Posterior vena cava (tissue), 2 donors: ENCODE data around the gene STX12. TPM values are rescaled to one million over a fixed set of nuclear protein-coding genes. Genes with fewer than 3 reads are reported as not detected.
"Not testable (repeated sequence)": the region's sequence is repeated elsewhere in the genome, so short reads cannot be mapped to it uniquely, and the experiment has no call there.

Experiments used
- DNase-seq: peaks from one replicate; pipeline ENCODE4 v3.0.0-alpha.2; 2020; ENCODE audit warnings: low spot score
- intact Hi-C, 2 donors: fragments of 100-400 bp; cut with DNase I; formaldehyde crosslinking; loops; one replicate each; pipeline versions ENCODE4 v1.14.1 to v1.14.2; 2022 to 2023
- total RNA-seq, 2 donors: library from RNA; stranded (reverse); fragmentation: NEBNext Ultra II Directional; extraction: Animal tissue kit (Norgen Biotek cat#: 25700); gene quantifications; one replicate each; pipeline ENCODE4 v1.2.1, GENCODE V29; 2021
- donor health status: DM: yes; HTN: yes; CAD: no.
- donor health status: DM: yes; HTN: yes; CAD: no.

The STX12 gene
- total RNA-seq, 2 donors from 2014 or later: 59.2 to 62.9 TPM

DNA sequence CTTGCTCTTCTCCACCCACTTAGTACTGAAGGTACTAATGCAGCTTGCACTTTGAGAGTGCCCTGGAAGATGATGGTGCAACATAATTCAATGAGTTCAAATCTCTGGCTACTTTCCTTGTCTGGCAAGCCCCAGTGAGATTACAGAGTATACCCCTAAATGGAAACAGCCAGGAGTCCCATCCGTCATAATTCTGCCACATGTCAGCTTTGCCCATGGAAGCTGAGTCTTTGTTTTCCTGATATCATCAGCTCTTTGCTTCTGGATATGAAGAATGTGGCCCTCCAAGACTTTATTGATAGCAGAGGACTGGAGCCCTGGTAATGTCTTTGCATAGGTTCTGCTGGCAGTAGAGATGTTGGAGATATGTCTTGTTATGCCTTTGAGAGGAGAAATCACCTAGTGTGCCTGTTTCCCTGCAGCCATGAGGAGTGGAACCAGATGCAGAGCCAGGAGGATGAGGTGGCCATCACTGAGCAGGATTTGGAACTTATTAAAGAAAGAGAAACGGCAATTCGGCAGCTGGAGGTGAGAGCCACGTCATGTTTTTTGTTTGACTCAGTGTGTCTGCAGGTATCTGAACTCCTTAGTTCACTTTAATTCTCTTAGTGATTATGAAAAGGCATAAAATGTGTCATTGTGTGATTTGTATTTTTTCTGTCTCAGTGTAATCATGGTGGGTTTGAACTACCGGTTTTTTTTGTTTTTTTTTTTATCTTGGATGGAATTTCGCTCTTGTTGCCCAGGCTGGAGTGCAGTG is 38.9 kb downstream of the STX12 start:
- intact Hi-C loops: no loop called here
- no peak for DNase-seq

DNA sequence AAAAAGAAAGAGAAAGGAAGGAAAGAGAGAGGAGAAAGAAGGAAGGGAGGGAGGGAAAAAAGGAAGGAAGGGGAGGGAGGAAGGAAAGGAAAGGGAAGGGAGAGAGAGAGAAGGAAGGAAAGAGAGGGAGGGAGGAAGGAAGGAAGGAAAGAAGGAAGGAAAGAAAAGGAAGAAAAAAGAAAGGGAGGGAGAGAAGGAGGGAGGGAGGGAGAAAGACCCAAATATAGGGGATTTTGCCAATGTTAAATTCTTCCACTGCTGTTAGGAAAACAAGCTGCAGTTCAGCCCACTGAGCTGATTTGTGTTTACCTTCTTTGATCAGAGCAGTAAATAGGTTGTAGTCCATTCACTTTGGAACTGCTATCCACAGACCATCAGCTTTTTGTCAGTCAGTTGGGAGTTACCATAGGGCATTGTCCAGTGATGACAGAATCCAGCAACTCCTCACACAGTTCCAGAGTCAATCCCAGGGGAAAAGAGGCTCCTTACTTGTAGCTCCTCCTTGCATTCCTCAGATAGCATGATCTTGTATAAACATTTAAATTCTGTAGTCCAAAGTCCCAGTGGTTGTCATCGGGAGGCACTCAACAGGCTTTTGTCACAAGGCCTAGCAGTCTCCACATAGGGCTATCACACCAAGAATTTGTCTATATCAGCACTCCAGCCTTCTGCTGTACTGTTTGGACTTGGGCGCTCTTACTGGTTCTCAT is 44.1 kb downstream of the STX12 start:
- intact Hi-C loops: no loop called here
- no peak for DNase-seq

DNA sequence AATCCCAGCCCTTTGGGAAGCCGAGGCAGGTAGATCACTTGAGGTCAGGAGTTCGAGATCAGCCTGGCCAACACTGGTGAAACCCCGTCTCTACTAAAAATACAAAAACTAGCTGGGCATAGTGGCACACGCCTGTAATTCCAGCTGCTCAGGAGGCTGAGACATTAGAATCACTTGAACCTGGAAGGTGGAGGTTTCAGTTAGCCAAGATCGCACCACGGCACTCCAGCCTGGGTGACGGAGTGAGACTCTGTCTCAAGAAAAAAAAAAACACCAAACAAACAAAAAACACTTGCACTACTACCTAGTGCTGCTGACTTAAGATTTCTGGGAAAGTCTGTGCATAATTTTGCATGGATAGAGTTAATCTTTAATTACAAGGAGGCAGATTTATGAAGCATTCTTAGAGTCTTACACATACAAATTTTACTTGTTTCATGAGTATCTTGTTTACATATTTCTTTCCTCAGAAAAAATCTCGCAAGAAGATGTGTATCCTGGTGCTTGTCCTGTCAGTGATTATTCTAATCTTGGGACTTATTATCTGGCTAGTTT is 48.8 kb downstream of the STX12 start:
- intact Hi-C loops: no loop called here
- no peak for DNase-seq

DNA sequence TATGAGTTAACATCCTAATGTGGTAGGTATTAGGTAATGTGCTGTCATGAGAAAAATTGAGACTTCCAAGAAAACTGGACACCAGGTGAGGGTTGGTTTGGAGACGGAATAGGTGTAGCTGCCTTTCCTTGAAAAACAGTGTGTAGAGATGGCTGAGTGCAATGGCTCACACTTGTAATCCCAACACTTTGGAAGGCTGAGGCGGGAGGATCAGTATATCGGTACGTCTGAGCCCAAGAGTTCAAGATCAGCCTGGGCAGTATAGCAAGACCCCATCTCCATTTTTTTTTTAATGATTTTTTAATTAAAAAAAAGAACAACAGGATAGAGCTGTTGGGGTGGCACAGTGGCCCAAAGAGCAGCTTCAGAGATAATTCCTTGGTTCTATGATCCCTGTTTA is 50.8 kb downstream of the STX12 start:
- intact Hi-C loops: no loop called here
- no peak for DNase-seq

DNA sequence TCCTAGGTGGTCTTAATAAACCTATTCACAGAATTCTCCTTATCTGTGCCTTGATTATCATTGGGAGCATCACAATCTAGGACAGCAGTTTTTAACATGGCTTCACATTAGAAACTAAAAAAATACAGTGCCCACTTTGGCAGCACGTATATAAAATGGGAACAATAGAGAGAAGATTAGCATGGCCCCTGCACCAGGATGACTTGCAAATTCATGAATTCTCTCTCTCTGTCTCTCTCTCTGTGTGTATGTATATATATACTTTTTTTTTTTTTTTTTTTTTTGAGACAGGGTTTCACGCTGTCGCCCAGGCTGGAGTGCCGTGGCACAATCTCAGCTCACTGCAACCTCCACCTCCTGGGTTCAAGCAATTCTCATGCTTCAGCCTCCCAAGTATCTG is 51.4 kb downstream of the STX12 start:
- intact Hi-C loops: no loop called here
- no peak for DNase-seq

DNA sequence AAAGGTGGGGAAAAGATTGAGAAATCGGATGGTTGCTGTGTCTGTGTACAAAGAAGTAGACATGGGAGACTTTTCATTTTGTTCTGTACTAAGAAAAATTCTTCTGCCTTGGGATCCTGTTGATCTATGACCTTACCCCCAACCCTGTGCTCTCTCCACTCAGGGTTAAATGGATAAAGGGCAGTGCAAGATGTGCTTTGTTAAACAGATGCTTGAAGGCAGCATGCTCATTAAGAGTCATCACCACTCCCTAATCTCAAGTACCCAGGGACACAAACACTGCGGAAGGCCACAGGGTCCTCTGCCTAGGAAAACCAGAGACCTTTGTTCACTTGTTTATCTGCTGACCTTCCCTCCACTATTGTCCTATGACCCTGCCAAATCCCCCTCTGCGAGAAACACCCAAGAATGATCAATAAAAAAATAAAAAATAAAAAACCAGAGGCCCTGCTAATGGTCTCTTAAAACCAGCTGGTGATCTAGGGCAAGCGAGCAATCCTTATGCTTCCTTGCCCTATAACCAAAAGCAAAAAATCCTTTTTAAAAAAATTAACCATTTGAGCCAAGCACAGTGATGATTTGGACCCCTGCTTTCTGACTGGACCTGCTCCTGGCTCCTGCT is 56.4 kb downstream of the STX12 start:
- intact Hi-C loops, DNase-seq: not testable (repeated sequence)

DNA sequence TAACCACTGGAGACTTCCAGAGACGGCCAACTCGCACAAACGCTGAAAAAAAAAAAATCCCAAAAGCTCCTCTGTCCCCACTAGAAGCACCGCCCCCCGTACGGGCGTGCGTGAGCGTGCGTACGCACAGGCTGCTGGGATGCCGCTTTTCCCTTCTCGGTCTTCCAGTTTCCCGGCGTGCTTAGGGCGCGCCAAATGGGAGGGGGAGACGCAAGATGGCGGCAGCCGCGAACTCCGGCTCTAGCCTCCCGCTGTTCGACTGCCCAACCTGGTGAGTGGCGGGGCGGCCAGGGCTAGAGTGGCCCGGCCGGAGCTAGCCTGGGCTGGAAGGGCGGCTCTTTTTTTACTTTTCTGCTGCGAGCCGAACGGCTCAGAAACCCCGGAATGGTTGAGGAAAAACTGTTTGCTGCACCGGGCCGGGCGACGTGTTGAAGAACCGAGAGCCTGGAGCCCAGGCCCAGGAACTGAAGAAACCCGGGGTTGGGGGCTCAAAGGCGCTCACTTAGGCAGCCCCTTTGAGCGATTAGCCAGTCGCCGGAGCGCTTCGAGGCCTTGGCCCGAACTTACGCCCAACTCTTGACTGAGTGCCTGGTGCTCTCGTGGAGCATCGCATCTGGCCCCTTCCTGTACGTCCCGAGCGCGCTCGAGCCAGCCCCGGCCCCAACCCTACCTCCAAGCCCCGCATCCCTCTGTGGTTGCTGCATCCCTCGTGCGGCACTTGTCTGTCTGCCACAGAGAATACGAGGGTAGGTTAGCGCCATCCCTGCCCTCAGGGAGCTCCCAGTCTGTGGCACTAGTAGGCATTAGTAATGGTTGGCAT is 57.8 kb downstream of the STX12 start, which contains the start of gene PPP1R8:
PPP1R8 (plus strand) TSS at position 162 of the 820 bp plus-strand sequence; CDS start at position 216, 54 bp downstream.
- peak; percentile 98 for DNase-seq
- intact Hi-C loops: no loop called here

DNA sequence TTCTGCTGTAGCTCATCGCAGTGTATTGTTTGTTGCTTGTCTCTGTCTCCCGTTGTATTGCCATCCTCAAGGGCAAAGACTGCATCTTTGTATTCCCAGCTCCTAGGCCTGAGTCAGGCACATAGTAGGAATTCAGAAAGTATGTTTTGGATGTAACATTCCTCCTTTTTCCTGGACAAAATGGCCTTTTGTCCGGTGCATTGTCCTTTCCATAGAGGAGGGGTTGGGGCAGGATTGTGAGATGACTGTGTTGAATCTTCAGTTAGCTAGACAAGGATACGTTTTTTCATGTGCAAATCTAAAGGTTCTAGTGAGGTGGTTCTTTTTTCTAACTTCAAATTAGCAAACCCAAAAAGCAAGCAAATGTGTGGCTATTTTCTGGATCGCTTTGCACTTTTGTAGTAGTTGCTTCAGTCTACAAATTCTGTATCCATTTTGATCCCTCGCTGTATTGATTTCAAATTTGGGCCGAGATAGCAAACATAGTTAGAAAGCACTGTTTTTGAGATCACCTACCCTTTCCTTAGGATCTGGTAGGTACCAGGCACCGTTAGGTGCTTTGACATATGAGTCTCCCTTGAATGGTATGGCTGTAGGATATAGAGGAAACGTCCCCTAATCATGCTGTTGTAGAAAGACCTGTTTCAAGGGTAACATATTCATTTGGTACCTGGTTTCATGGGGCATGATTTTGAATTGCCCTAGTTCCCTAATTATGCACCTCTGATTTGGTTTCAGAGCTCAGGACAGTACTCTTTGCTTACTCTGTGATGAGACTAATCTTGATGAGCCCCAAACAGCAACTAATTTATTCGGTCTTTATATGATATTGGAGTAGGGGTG is 58.8 kb downstream of the STX12 start:
- intact Hi-C loops: no loop called here
- no peak for DNase-seq

DNA sequence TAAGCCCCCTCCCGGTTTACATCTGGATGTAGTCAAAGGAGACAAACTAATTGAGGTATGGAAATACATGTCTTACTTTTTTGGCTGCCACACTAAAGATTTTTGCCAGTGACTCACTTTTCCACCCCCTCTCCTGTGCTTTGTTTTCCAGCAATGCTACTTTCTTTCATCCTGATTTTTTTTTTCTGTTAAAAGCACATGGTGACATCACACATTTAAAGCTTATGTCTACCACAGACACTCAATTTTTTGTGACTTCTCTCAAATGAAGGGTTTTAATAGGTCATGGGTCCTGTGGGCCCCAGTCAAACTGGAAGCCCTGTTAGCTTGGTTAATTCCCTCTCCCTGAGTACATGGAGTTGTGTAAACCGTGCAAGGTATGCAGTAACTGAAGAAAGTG is 59.7 kb downstream of the STX12 start:
- no peak for DNase-seq
- intact Hi-C loops: no loop called here

DNA sequence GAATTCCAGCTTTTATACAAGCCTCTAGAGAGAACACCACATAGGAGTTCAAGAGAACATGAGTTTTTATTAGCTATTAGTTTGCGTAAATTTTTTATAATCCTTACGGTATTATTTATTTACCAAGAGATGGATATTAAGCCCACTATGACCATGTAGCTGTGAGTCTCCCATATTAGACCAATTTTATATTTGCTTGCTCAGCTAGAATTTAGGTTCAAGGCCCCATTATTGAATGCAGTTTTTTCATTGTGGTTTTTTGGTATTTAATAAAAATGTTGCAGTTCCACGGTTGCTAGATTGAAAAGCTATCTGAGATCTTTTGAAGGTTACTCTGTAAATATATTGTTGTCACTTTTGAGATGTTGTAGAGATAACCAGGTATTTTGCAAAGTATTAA is 60.5 kb downstream of the STX12 start:
- intact Hi-C loops: no loop called here
- no peak for DNase-seq

DNA sequence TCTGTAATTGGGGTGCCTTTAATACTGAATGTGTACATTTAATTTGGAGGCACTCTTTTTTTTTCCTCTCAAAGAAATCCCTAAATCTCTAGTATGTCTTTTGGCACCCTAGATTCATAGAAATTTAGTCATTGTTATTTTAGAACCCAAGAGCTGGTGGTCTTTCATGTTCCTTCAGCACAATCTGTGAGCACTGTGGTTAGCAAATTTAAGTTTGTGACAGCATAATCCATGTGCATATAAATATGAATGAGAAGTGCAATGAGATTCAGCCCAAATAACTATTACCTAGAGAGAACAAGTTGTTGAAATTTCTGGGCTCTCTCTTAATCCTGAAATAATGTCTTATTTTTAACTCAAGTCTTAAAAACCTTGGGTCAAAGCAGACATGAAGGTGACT is 62.0 kb downstream of the STX12 start:
- DNase-seq: no peak
- intact Hi-C loops: no loop called here

DNA sequence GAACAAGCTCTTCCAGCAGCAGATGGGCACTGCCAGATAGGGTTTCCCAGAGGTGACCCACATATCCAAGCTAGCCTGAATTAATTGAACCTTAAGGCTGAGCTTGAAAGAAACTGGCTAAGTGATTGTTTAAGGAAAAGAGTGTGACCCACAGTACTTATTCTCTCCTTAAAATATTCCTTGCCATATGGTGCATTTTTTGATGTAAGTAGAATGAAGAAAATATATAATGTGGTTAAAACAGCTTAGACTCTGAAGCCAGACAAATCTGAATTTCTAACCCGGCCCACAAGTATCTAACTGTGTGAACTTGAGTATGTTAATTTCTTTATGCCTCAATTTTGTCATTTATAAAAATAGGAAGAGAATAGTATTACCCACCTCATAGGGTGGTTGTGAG is 62.5 kb downstream of the STX12 start:
- DNase-seq: no peak
- intact Hi-C loops: no loop called here

DNA sequence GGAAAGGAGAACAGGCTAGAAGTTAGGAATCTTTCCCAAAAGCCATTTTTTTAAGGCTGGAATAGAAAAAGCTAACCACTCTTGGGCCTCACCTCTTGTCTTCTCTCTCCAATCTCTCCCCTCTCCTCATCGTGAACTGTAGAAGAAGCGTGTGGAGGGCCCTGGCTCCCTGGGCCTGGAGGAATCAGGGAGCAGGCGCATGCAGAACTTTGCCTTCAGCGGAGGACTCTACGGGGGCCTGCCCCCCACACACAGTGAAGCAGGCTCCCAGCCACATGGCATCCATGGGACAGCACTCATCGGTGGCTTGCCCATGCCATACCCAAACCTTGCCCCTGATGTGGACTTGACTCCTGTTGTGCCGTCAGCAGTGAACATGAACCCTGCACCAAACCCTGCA is 76.9 kb downstream of the STX12 start:
- DNase-seq: no peak
- intact Hi-C loops: no loop called here

DNA sequence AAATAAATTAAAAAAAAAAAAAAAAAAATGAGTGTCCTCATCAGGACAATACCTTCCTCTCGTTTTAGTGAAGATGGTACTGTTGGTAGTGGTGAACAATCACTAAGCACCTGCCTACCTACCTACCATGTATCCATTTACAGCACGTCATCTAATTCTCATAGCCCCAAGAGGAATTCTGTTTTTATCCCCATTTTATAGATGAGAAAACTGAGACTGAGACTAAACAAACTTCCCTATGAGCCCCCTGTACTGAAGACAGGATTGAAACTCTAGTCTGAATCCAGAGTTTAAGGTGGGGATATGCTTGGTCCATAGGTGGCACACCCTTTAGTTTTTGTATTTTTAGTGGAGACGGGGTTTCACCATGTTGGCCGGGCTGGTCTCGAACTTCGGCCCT is 82.1 kb downstream of the STX12 start:
- no peak for DNase-seq
- intact Hi-C loops: no loop called here

DNA sequence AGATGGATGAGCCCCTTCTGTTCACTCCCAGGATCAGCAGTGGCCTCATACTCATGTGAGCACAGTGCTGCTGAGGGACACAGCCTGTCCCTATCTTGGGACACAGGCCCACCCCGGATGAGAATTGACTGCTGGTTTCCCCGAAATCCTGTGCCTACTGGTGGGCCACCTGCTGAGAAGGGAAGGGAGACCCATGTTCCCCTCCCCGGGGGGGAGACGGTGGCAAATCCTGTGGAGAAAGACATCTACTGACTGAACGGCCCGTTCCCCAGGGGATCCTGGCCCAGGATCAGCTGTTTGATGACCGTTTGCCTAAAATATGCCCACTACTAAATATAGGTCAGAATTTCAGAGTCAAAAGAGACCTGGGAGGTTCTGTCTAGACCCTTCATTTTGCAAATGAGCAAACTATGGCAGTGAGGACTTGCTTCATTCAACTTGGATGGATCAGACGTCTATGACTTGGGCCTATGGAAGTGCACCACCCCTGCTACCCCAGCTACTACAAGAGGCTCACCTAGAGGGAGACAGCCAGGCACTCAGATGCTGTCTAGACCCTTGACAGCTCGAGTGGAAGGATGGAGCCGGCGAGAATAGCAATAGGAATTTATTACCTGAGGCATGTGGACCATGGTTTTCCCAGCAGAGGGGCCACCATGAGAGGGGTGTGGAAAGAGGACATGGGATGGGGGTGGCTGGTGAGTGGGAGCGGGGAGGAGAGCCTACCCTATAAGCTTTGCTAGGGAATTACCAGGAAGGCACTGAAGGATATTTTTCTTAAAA is 83.7 kb downstream of the STX12 start:
- DNase-seq: no peak
- intact Hi-C loops: no loop called here

DNA sequence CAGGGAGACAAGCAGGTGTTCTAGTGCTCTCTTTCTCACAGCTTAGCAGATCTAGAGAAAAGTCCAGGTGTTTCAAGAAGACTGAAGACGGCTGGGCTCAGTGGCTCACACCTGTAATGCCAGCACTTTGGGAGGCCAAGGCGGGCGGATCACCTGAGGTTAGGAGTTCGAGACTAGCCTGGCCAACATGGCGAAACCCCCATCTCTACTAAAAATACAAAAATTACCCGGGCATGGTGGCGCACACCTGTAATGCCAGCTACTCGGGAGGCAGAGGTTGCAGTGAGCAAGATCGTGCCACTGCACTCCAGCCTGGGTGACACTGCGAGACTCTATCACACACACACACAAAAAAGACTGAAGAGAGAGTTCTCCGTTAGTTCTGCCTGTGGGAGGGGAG is 84.5 kb downstream of the STX12 start:
- DNase-seq, intact Hi-C loops: not testable (repeated sequence)

DNA sequence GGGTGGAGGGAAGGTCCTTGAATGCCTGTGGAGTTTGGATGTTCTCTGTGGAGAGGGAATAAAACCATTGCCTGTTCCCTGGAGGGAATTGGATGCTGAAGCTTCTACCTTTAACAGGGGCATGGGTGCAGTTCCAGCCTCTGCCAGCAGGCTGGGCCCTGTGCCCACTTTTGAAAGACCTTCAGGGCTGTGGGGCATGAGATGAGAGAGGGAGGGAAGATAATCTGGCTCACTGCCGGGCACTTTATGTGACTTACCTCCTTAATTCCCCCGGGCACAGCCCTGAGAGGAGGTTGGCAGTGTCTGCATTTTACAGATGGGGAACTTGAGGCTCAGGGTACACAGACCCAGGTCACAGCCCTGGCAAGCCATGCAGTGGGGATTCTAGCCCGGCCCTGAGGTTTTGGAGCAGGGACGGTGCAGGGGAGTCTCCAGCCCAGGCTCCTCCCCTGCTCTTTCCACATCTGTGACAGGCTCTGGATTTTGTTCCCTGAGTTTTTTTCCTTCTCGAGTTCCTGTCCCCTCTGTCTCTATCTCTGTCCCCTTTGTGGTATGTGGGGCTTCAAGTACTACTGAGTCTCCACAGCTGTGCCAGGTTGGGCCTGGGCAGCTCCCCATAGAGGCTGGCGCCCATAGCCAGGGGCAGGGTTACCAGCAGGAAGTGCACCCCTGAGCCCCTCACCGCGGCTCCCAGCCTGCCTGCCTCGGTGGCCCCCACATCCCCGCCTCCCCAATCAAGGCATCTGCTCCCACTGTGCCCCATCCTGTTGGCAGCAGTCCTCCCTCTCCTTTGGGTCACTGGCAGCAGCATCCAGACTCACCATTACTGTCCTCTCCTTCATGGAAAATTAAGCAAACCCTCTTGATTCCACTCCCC is 85.3 kb downstream of the STX12 start:
- DNase-seq: peak; percentile 96
- intact Hi-C loops: no loop called here
